ENCODE results near the gene ALPK1.

DNA sequence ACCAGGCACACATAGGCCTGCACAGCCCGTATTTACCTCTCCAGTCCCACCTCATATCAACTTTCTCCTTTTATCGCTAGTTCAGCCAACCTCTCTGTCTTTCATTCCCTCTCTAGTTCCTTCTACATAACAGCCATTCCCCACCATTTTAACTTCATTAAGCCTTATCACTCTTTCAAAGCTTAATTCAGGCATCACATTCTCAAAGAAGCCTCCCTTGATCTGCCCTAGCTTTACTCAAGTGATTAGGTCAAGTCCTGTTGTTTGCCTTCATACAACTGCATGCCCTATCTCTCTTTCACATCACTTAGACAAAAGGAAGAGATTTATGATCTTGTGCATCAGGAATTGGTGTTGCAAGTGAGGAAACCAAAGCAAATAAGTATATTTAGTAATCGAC is 74.2 kb downstream of the ALPK1 start:
- no peak for TF ChIP-seq POLR2A (IDR thresholded peaks at IDR 0.05; ENCODE audit: low read depth, low read length)
- no peak for TF ChIP-seq POLR2AphosphoS5 (IDR thresholded peaks at IDR 0.05; ENCODE audit: low read depth, low read length)
- TF ChIP-seq PAX5 (IDR thresholded peaks at IDR 0.05; ENCODE audit: insufficient read depth, low read length, severe bottlenecking): no peak
